Activated naive CD8-positive, alpha-beta T cell treated with anti-CD3 and anti-CD28 coated beads, Interleukin-2, amount 10 ng/mL, durations not matched to agents 7 days and 5 days (primary cell): ENCODE data around the gene SS18. TPM values are rescaled to one million over a fixed set of nuclear protein-coding genes. Genes with fewer than 3 reads are reported as not detected.

Experiments used
- ATAC-seq: fragments of 150-1000 bp; cut with Tn5 transposase; one replicate; pipeline ENCODE4 v1.10.0; 2021; ENCODE audit warnings: low read depth, moderate library complexity
- POLR2A ChIA-PET: fragments of 350-600 bp; sonication (Branson Sonifier 250); formaldehyde crosslinking; loops from one replicate; lab custom pipeline; 2021; ENCODE audit warnings: antibody characterized with exemption; lab: Charles Lee
- DNase-seq: peaks from one replicate; pipeline ENCODE4 v3.0.0; 2021
- H3K27ac Mint-ChIP-seq: one replicate; pipeline ENCODE4 v1.8.0; 2022; ENCODE audit warnings: mild to moderate bottlenecking, mixed read lengths
- H3K27me3 Mint-ChIP-seq: one replicate; pipeline ENCODE4 v1.8.0; 2022; ENCODE audit warnings: mild to moderate bottlenecking, moderate library complexity, mixed read lengths
- H3K36me3 Mint-ChIP-seq: one replicate; pipeline ENCODE4 v1.8.0; 2021; ENCODE audit warnings: mild to moderate bottlenecking, mixed read lengths
- H3K4me1 Mint-ChIP-seq: one replicate; pipeline ENCODE4 v1.8.0; 2021; ENCODE audit warnings: mixed read lengths
- H3K4me3 Mint-ChIP-seq: one replicate; pipeline ENCODE4 v1.8.0; 2022; ENCODE audit warnings: mild to moderate bottlenecking, moderate library complexity, mixed read lengths
- H3K9me3 Mint-ChIP-seq: one replicate; pipeline ENCODE4 v1.8.0; 2021; ENCODE audit warnings: mixed read lengths
- total RNA-seq, 2 experiments: library from RNA; stranded (reverse); gene quantifications; one replicate each; pipeline ENCODE4 v1.2.3, GENCODE V29; 2021

The SS18 gene
- total RNA-seq, 2 experiments from 2014 or later: 64.3 to 67.4 TPM

GRCh38 chr18:26008096-26008495, 82.3 kb downstream of the SS18 start:
- ATAC-seq: no peak
- Mint-ChIP-seq H3K4me1 (no peaks in the 10 kb centered on the region), H3K4me3 (no peak overlapping the region), H3K27me3 (no peaks in the 10 kb centered on the region), H3K9me3 (no peaks in the 10 kb centered on the region), H3K36me3 (peaks cover 15% of the 10 kb centered on the region), H3K27ac (no peak overlapping the region)
- POLR2A ChIA-PET: no interaction called here
- no peak for DNase-seq

DNA sequence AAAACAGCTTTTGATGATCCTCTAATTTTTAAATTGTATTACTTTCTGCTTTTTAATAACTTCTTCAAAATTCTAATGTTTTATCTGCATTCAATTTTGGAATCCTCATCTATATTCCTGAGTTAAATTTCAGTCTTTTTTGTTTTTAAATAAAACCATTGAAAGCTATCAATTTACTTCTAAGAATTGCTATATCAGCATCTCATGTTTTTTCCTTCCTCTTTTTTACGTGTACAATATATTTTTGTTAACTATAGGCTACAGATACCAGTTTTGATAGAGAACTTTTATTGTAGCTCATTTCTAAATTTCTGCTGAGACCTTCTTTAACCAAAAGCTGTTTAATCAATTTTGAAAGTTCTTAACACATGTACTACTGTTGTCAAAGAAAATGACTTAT, 84.5 kb downstream of the SS18 start:
- Mint-ChIP-seq H3K27ac (no peak overlapping the region), H3K4me1 (no peaks in the 10 kb centered on the region), H3K9me3 (no peaks in the 10 kb centered on the region), H3K4me3 (no peak overlapping the region), H3K27me3 (no peaks in the 10 kb centered on the region), H3K36me3 (peaks cover 5% of the 10 kb centered on the region)
- ATAC-seq (no peak), DNase-seq (no peak)
- POLR2A ChIA-PET: no interaction called here

DNA sequence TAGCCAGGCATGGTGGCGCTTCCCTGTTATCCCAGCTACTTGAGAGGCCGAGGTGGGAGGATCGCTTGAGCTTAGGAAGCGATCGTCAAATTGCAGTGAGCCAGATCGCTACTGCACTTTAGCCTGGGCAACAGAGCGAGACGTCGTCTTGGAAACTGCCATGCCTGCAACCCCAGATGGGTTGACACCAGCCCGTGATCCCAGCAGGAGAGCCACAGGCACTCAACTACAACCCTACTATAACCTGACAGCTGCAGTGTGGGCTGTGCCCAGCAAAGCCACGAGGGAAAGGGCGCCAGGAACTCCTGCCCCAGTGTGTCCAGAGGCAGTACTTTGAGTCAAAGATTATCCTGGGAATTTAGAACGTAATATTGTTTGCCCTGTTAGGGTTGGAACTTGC, 85.6 kb downstream of the SS18 start:
- no peaks in the 10 kb centered on the region for H3K36me3 Mint-ChIP-seq
- no peaks in the 10 kb centered on the region for H3K9me3 Mint-ChIP-seq
- no peak overlapping the region for H3K4me3 Mint-ChIP-seq
- no peak for DNase-seq
- no peak for ATAC-seq
- POLR2A ChIA-PET: no interaction called here
- H3K4me1 Mint-ChIP-seq: no peaks in the 10 kb centered on the region
- no peaks in the 10 kb centered on the region for H3K27me3 Mint-ChIP-seq
- H3K27ac Mint-ChIP-seq: no peak overlapping the region

- Mint-ChIP-seq H3K9me3 (peaks cover 6% of the 10 kb centered on the region), H3K27ac (no peak overlapping the region), H3K27me3 (no peaks in the 10 kb centered on the region), H3K36me3 (no peaks in the 10 kb centered on the region), H3K4me3 (no peak overlapping the region), H3K4me1 (no peaks in the 10 kb centered on the region)
- POLR2A ChIA-PET: no interaction called here
- no peak for DNase-seq
- no peak for ATAC-seq
Observed at GRCh38 chr18:26003817-26004216, 86.6 kb downstream of the SS18 start.

GRCh38 chr18:26003356-26003755, 87.1 kb downstream of the SS18 start:
- Mint-ChIP-seq H3K4me3 (no peak overlapping the region), H3K36me3 (no peaks in the 10 kb centered on the region), H3K27me3 (no peaks in the 10 kb centered on the region), H3K4me1 (no peaks in the 10 kb centered on the region), H3K9me3 (peaks cover 6% of the 10 kb centered on the region), H3K27ac (no peak overlapping the region)
- no peak for ATAC-seq
- DNase-seq: no peak
- POLR2A ChIA-PET: no interaction called here

- peaks cover 6% of the 10 kb centered on the region for H3K9me3 Mint-ChIP-seq
- no peaks in the 10 kb centered on the region for H3K36me3 Mint-ChIP-seq
- no peak for DNase-seq
- POLR2A ChIA-PET: no interaction called here
- no peak overlapping the region for H3K27ac Mint-ChIP-seq
- no peaks in the 10 kb centered on the region for H3K27me3 Mint-ChIP-seq
- H3K4me1 Mint-ChIP-seq: no peaks in the 10 kb centered on the region
- no peak for ATAC-seq
- H3K4me3 Mint-ChIP-seq: no peak overlapping the region
Observed at GRCh38 chr18:26002375-26002910, 88.0 kb downstream of the SS18 start.

- no peak overlapping the region for H3K27ac Mint-ChIP-seq
Observed at GRCh38 chr18:25998461-25998860, 92.0 kb downstream of the SS18 start.

DNA sequence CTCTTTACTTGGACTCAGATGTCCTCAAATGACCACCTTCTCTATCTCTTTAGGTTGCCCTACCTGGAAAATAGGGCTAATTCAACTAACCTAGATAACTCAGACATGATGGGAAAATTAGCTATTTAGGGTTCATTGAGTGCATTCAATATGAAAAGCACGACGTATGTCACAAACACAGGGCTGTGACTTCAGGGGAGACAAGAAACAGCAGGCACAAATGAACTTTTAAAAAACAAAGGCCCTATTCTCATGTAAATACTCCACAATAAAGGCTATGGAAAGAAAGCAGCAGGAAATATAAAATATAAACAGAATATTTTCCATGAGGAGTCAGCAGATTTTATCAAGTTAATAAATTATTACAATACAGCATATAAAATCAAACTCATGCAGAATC, 97.8 kb downstream of the SS18 start:
- Mint-ChIP-seq H3K36me3 (no peaks in the 10 kb centered on the region), H3K9me3 (no peaks in the 10 kb centered on the region), H3K27ac (no peak overlapping the region), H3K4me1 (no peaks in the 10 kb centered on the region), H3K4me3 (no peak overlapping the region), H3K27me3 (no peaks in the 10 kb centered on the region)
- no peak for ATAC-seq
- POLR2A ChIA-PET: no interaction called here
- DNase-seq: no peak

More at GRCh38 chr18:25998461-25998860, 92.0 kb downstream of the SS18 start:
- H3K27me3 Mint-ChIP-seq: no peaks in the 10 kb centered on the region
- no peaks in the 10 kb centered on the region for H3K4me1 Mint-ChIP-seq
- peaks cover 6% of the 10 kb centered on the region for H3K9me3 Mint-ChIP-seq
- DNase-seq (no peak), ATAC-seq (no peak)
- POLR2A ChIA-PET: no interaction called here
- no peak overlapping the region for H3K4me3 Mint-ChIP-seq
- no peaks in the 10 kb centered on the region for H3K36me3 Mint-ChIP-seq

GRCh38 chr18:25990473-25990872, 99.9 kb downstream of the SS18 start:
- POLR2A ChIA-PET: no interaction called here
- ATAC-seq: no peak
- no peaks in the 10 kb centered on the region for H3K36me3 Mint-ChIP-seq
- peaks cover 3% of the 10 kb centered on the region for H3K27me3 Mint-ChIP-seq
- no peak for DNase-seq
- no peaks in the 10 kb centered on the region for H3K9me3 Mint-ChIP-seq
- H3K27ac Mint-ChIP-seq: no peak overlapping the region
- H3K4me3 Mint-ChIP-seq: no peak overlapping the region
- H3K4me1 Mint-ChIP-seq: no peaks in the 10 kb centered on the region

DNA sequence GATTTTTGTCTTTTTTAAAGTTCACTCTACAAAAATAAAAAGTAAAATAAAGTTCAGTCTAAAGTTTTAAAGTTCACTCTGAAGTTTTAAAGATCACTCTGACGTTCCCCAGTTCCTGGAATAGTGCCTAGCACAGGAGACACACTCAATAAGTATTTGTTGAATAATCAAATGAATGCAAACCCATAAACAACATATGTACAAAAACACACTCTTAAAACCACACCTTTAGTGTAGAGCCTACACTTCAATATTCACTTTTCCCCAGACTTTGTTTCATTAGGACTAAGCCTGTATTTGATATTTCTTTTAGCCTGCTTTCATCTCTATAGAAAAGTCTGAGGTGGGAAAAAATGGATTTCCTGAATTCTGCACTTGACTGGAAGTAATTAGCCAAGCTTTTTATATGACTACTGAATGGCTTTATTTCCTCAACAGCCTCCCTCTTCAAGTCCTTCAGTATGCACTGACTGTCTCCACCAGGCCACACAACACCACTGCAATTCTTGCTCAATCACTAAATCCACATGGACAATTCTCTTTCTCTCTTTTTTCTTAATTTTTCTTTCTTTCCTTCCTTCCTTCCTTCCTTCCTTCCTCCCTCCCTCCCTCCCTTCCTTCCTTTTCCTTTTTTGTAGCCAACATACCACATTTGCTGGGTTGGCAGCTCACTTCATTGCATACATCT, 104.6 kb downstream of the SS18 start:
- Mint-ChIP-seq H3K4me3 (no peak overlapping the region), H3K36me3 (no peaks in the 10 kb centered on the region), H3K27me3 (peaks cover 7% of the 10 kb centered on the region), H3K4me1 (no peaks in the 10 kb centered on the region), H3K9me3 (no peaks in the 10 kb centered on the region), H3K27ac (no peak overlapping the region)
- no peak for ATAC-seq
- DNase-seq: no peak
- POLR2A ChIA-PET: no interaction called here

GRCh38 chr18:25983730-25984129, 106.7 kb downstream of the SS18 start:
- Mint-ChIP-seq H3K4me3 (no peak overlapping the region), H3K27ac (no peak overlapping the region), H3K4me1 (no peaks in the 10 kb centered on the region), H3K9me3 (no peaks in the 10 kb centered on the region), H3K36me3 (no peaks in the 10 kb centered on the region), H3K27me3 (peaks cover 7% of the 10 kb centered on the region)
- DNase-seq: no peak
- POLR2A ChIA-PET: no interaction called here
- no peak for ATAC-seq

DNA sequence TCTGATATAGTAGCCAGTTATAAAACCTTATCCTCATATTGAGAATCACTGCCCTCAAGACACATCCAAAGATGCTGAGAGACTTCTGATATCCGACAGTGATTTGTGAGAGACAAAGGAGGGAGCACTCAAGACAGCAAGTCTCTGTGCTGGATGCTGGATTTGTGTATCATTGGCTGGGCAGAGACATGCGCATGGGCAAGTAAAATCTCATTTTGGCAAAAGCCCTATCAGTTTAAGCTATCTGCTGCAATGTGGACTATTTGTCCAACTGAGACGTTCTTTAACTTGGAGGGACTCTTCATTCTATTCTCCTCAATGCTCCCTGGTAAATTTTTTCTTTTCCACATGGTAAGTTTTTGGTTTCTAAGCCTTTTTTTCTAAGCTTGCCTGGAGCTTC, 107.5 kb downstream of the SS18 start:
- Mint-ChIP-seq H3K36me3 (no peaks in the 10 kb centered on the region), H3K4me3 (no peak overlapping the region)
- POLR2A ChIA-PET: no interaction called here

DNA sequence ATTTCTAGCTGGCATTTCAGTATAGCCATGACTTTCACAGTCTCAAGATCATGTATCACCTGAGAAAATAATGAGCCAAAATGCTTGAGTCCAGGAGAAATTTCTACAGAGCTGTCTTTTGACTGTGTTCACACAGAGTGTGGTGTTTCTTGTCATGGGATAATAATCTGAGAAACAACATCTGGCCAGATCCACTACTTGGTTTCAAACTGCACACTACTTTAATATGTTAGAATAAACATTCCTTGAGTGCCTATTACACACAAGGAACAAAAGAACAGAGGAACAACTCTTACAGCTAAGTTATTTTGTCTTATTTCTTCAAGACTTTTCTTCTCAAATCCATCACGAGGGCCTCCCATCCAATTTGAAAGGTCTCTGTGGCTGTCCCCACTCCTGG, 108.3 kb downstream of the SS18 start:
- peaks cover 4% of the 10 kb centered on the region for H3K4me1 Mint-ChIP-seq
- DNase-seq (no peak), ATAC-seq (no peak)
- H3K27ac Mint-ChIP-seq: no peak overlapping the region
- no peaks in the 10 kb centered on the region for H3K9me3 Mint-ChIP-seq
- no peak overlapping the region for H3K4me3 Mint-ChIP-seq
- peaks cover 7% of the 10 kb centered on the region for H3K27me3 Mint-ChIP-seq
- no peaks in the 10 kb centered on the region for H3K36me3 Mint-ChIP-seq
- POLR2A ChIA-PET: no interaction called here

More for the DNA sequence above, 107.5 kb downstream of the SS18 start:
- no peaks in the 10 kb centered on the region for H3K4me1 Mint-ChIP-seq
- H3K27ac Mint-ChIP-seq: no peak overlapping the region
- no peak for DNase-seq
- peaks cover 7% of the 10 kb centered on the region for H3K27me3 Mint-ChIP-seq
- ATAC-seq: no peak
- no peaks in the 10 kb centered on the region for H3K9me3 Mint-ChIP-seq

DNA sequence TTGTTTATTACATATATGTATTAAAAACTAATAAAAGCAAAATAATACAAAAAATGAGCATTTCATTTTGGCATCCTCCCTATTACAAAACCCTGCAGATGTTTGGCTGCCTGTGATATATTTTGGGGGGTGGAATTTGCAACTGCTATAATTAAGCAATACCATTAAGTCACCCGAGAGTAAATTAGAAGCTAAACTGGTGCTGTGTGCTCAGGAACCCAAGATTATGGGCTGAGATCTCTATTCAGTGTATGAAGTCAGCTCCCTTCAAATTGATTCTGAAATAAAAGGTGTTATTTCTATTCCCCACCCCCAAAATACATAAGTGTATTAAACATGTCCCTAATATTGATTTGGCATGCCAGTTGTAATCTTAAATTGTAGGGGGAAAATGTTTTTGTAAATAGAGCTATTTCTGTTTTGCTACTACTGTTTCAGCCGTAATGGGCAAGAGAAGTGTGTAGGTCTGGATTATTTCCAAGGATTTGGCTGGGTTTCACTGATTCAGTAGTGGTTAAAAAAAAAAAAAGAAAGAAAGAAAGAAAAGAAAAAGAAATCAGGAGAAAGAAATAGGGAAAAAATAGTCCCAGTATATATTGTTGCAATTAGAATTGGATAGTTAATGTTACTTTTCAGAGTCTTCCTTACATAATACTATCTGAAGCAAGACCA, 110.9 kb downstream of the SS18 start:
- Mint-ChIP-seq H3K36me3 (no peaks in the 10 kb centered on the region), H3K4me1 (peaks cover 5% of the 10 kb centered on the region), H3K27ac (no peak overlapping the region), H3K9me3 (no peaks in the 10 kb centered on the region), H3K4me3 (no peak overlapping the region), H3K27me3 (peaks cover 3% of the 10 kb centered on the region)
- no peak for DNase-seq
- POLR2A ChIA-PET: no interaction called here
- no peak for ATAC-seq
